Hepatocyte (in vitro differentiated cells): ENCODE data around the gene CDK18. TPM values are rescaled to one million over a fixed set of nuclear protein-coding genes. Genes with fewer than 3 reads are reported as not detected.

Experiments
- DNase-seq: peaks from one replicate; pipeline ENCODE4 v3.0.0-alpha.2; 2016; ENCODE audit warnings: low spot score
- H2AFZ ChIP-seq: fragments of 200-600 bp; sonication (generic); 2 replicates; pipeline ENCODE4 v1.6.0; 2016; ENCODE audit warnings: antibody characterized with exemption, mild to moderate bottlenecking
- H3K27ac ChIP-seq: fragments of 200-600 bp; sonication (generic); 2 replicates; pipeline ENCODE4 v1.5.1; 2016; ENCODE audit warnings: mild to moderate bottlenecking
- H3K27me3 ChIP-seq: fragments of 200-600 bp; sonication (generic); 2 replicates; pipeline ENCODE4 v1.6.1; 2016
- H3K36me3 ChIP-seq: fragments of 200-600 bp; sonication (generic); replicated peaks from 2 replicates; pipeline ENCODE4 v1.5.1; 2016; ENCODE audit warnings: low read depth; ENCODE audit not compliant: insufficient read depth
- H3K4me1 ChIP-seq: fragments of 200-600 bp; sonication (generic); 2 replicates; pipeline ENCODE4 v1.5.1; 2016; ENCODE audit warnings: mild to moderate bottlenecking, moderate library complexity; ENCODE audit not compliant: insufficient read depth
- H3K4me2 ChIP-seq: fragments of 200-600 bp; sonication (generic); 2 replicates; pipeline ENCODE4 v1.6.0; 2016
- H3K4me3 ChIP-seq: fragments of 200-600 bp; sonication (generic); 2 replicates; pipeline ENCODE4 v1.5.1; 2016; ENCODE audit warnings: mild to moderate bottlenecking
- H3K79me2 ChIP-seq: fragments of 200-600 bp; sonication (generic); 2 replicates; pipeline ENCODE4 v1.6.0; 2017; ENCODE audit warnings: mild to moderate bottlenecking
- H3K9me2 ChIP-seq: fragments of 200-600 bp; sonication (generic); replicated peaks from 2 replicates; pipeline ENCODE4 v1.6.0; 2017; ENCODE audit warnings: mild to moderate bottlenecking; ENCODE audit not compliant: insufficient read depth
- H3K9me3 ChIP-seq: fragments of 200-600 bp; sonication (generic); 2 replicates; pipeline ENCODE4 v1.5.1; 2016; ENCODE audit warnings: low read depth, mild to moderate bottlenecking
- H4K20me1 ChIP-seq: fragments of 200-600 bp; sonication (generic); 2 replicates; pipeline ENCODE4 v1.6.0; 2016; ENCODE audit warnings: mild to moderate bottlenecking; ENCODE audit not compliant: insufficient read depth, poor library complexity, severe bottlenecking
- EZH2 ChIP-seq: fragments of 200-600 bp; sonication (generic); IDR thresholded peaks from 2 replicates; pipeline ENCODE4 v1.6.1; 2016; ENCODE audit warnings: antibody characterized with exemption, mild to moderate bottlenecking, borderline replicate concordance
- EZH2phosphoT487 ChIP-seq: fragments of 200-600 bp; sonication (generic); IDR thresholded peaks from one replicate; pipeline ENCODE4 v1.6.1; 2018; ENCODE audit warnings: antibody characterized with exemption, mild to moderate bottlenecking, low read depth, moderate library complexity; ENCODE audit not compliant: unreplicated experiment, severe bottlenecking
- WGBS: methylation state at CpG from one replicate; pipeline ENCODE4 v1.1.6; 2016; ENCODE audit warnings: low lambda C conversion rate; ENCODE audit errors: missing lambda C conversion rate; 5-methylcytosine and 5-hydroxymethylcytosine counted together
- polyA plus RNA-seq: library from polyadenylated mRNA; unstranded; fragments of >200 nt; fragmentation: Nextera tagmentation; extraction: Ambion mirVana; gene quantifications from 2 replicates; pipeline ENCODE4 v1.2.1, GENCODE V29; 2016
- total RNA-seq: library from RNA; depleted of rRNA; stranded (reverse); fragments of >200 nt; gene quantifications from 2 replicates; pipeline ENCODE4 v1.2.3, GENCODE V29; 2014
- TF ChIP-seq, protein P1 (sequence below): fragments of 200-600 bp; sonication (generic); IDR thresholded peaks from 2 replicates; pipeline ENCODE4 v1.5.1; 2016; ENCODE audit warnings: antibody characterized with exemption, mild to moderate bottlenecking; ENCODE audit not compliant: poor library complexity

The CDK18 gene
- total and polyA plus RNA-seq, 2 experiments from 2014 or later = 8.0 to 16.7 TPM

DNA sequence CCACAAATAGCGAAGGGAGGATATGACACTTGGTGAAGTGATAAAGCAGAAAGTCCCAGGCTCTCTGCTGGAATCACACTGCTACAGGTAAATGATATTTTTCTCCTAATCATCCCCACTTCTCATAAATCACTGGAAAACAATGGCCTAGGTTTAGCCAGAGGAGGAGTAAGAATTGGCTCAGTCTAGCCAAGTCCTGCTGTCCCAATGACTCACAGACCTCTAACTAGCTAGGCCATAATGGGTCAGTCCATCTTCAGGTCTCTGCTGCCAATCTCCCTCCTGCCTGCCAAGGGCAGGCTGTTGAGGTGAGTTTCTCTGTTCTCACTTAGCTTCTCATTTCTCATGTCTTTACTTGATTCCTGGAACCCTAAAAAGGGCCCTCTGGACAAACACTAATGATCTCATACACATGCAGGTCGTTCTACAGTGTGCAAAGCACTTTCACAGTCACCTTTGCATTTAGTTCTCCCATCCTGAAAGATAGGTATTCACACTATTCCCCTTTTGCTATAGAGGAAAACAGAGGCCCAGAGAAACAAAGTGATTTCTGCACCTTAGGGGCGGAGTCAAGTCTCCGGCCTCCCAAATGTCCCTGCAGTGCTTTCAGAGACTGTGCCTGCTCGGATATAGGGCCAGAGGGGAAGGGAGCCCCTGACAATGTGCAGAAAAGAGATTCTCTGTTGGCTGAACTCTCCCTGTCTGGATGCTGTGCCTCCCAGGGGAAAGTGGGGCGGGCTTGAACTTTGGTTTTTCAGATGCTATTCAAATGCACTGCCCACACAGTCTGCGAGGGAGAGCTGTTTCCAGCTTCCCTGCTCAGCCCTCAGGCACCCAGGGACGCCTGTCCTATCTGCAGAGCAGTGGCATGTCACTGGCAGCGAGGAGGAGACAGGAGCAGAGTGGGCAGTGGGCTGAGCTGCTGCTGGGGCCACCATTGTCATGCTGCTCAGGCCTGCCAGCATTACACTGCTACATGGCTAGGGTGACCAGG lies 3.9 kb upstream of the CDK18 start:
- WGBS = 51% methylated on average over 9 of the region's 9 CpGs
- Histone ChIP-seq H3K36me3 (no peaks in the 10 kb centered on the region), H3K4me2 (no peak overlapping the region), H3K9me2 (no peaks in the 10 kb centered on the region), H3K4me1 (peaks cover 42% of the 10 kb centered on the region), H3K4me3 (no peak overlapping the region), H3K79me2 (peaks cover 4% of the 10 kb centered on the region), H3K27me3 (no peaks in the 10 kb centered on the region), H3K27ac (no peak overlapping the region), H2AFZ (no peak overlapping the region), H3K9me3 (no peaks in the 10 kb centered on the region), H4K20me1 (no peaks in the 10 kb centered on the region)
- no peak for DNase-seq
- TF ChIP-seq, protein P1, sequence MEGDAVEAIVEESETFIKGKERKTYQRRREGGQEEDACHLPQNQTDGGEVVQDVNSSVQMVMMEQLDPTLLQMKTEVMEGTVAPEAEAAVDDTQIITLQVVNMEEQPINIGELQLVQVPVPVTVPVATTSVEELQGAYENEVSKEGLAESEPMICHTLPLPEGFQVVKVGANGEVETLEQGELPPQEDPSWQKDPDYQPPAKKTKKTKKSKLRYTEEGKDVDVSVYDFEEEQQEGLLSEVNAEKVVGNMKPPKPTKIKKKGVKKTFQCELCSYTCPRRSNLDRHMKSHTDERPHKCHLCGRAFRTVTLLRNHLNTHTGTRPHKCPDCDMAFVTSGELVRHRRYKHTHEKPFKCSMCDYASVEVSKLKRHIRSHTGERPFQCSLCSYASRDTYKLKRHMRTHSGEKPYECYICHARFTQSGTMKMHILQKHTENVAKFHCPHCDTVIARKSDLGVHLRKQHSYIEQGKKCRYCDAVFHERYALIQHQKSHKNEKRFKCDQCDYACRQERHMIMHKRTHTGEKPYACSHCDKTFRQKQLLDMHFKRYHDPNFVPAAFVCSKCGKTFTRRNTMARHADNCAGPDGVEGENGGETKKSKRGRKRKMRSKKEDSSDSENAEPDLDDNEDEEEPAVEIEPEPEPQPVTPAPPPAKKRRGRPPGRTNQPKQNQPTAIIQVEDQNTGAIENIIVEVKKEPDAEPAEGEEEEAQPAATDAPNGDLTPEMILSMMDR = no peak
- TF ChIP-seq EZH2 (no peak), EZH2phosphoT487 (no peak)

DNA sequence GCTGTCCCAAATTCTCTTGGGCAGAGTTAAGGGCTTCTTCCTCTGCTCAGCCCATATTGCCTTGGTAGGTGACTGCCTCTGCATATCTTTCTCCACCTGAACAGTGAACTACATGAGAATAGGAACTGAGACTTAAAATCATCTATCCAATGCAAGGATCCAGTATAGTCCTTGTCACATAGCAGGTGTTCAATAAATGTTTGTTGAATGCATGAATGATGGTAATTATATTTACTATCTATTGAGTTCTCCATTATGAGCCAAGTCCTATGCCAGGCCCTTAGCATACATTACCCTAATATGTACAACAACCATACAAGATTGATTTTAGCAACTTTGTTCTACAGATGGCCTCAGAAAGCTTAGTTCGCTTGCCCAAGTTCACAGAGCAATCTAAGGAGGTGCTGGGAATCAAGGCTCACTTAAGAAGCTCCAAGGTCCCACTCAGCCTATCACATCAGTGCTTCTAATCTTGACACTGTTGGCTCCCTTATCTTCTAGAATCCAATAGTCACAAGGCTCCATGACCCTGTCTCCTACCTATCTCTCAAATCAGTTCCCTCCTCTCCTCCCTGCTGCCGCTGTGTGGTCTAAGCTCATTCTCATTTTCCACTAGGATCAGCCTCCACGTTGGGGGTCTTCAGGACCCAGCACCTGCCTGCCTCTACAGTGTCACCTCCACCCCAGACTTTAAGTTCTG lies 2.2 kb upstream of the CDK18 start:
- TF ChIP-seq EZH2 (no peak), EZH2phosphoT487 (no peak)
- TF ChIP-seq, protein P1 = no peak
- H3K4me2 ChIP-seq = peak overlapping the region; percentile 98
- no peak overlapping the region for H2AFZ ChIP-seq
- no peak overlapping the region for H3K27ac ChIP-seq
- DNase-seq = no peak
- H3K9me2 ChIP-seq = no peaks in the 10 kb centered on the region
- no peaks in the 10 kb centered on the region for H3K27me3 ChIP-seq
- WGBS = 56% methylated on average over 3 of the region's 3 CpGs
- H3K4me3 ChIP-seq = no peak overlapping the region
- H3K9me3 ChIP-seq = no peaks in the 10 kb centered on the region
- H3K36me3 ChIP-seq = no peaks in the 10 kb centered on the region
- peaks cover 7% of the 10 kb centered on the region for H3K79me2 ChIP-seq
- H3K4me1 ChIP-seq = peaks cover 48% of the 10 kb centered on the region
- no peaks in the 10 kb centered on the region for H4K20me1 ChIP-seq

DNA sequence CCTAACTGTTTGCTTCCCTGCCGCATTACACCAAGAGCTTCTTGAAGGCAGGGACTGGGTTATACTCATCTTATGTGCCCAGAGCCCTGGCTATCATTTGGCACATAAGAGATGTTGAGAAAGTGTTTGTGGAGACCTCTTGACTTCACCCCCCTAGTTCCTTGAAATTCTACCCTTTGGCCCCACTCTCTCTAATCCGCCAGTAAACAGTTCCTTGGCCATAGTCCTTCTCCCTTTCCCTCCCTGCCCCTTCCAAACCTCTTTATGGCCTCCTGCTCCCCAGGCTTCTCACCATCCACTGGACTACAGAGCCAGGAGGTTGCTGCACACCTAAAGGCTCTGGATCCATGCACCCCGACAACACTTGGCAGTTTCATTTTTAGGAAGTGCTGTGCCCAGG lies 1.5 kb upstream of the CDK18 start:
- Histone ChIP-seq H3K27me3 (no peaks in the 10 kb centered on the region), H3K4me2 (peak overlapping the region; percentile 98), H3K4me1 (peaks cover 48% of the 10 kb centered on the region), H3K79me2 (peaks cover 8% of the 10 kb centered on the region), H3K9me2 (no peaks in the 10 kb centered on the region), H3K27ac (no peak overlapping the region), H2AFZ (no peak overlapping the region), H4K20me1 (no peaks in the 10 kb centered on the region), H3K4me3 (no peak overlapping the region), H3K9me3 (no peaks in the 10 kb centered on the region), H3K36me3 (no peaks in the 10 kb centered on the region)
- TF ChIP-seq EZH2phosphoT487 = peak; percentile 81
- TF ChIP-seq, protein P1 = no peak
- 72% methylated on average over 3 of the region's 3 CpGs for WGBS
- DNase-seq = no peak
